Muscle of arm (tissue), 12 donors: ENCODE results near the gene ARHGEF11. TPM values are rescaled to one million over a fixed set of nuclear protein-coding genes. Genes with fewer than 3 reads are reported as not detected.

ENCODE experiments used
- DNase-seq: peaks from one replicate; pipeline ENCODE4 v3.0.0-alpha.2; 2013
- polyA plus RNA-seq, 12 donors: library from polyadenylated mRNA; unstranded; fragments of 120-200 nt; gene quantifications; one replicate each; pipeline ENCODE4 v1.2.1, GENCODE V29; 2013; ENCODE audit not compliant: insufficient read length in 12 of 12

The ARHGEF11 gene
- polyA plus RNA-seq, 12 donors: 18.3 to 29.1 (median 20.6) TPM; not detected in 1

DNA sequence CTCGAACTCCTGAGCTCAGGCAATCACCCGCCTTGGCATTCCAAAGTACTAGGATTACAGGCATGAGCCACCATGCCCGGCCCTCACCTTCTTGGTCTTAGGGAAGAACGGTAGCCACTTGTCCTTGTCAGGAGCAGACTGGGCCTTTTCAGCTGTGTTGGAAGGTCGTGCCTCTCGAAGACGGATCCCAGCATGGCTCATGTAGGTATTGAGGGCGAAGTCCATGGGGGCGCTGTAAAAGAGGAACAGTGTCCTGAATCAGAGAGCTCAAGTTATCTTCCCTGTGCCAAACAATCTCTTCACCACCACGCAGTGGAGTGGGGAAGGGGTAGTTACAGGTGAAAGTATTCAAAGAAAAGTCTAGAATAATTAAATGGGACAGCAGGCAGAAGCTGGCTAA, 89.2 kb downstream of the ARHGEF11 start:
- no peak for DNase-seq

- DNase-seq: no peak
Observed at GRCh38 chr1:156953571-156953970, 92.0 kb downstream of the ARHGEF11 start.

DNA sequence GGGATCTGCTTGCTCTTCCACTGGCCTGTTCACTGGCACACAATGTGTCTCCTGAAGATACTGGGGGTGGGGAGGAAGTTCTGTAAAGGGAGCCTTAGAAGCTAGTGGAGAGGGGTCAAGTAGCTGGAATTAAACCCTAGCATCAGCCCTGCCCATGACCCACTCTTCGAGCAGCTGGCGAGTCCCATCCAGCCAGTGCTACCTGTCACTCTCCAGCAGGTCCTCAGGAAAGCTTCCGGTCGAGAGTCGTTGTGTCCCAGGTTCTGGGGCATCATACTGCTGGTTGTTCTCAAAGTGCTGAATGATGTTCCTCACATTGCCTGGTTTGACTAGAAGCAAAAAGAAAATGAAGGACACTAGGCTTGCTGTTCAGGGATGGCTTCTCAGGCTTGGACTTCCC, 94.2 kb downstream of the ARHGEF11 start:
- DNase-seq: no peak

DNA sequence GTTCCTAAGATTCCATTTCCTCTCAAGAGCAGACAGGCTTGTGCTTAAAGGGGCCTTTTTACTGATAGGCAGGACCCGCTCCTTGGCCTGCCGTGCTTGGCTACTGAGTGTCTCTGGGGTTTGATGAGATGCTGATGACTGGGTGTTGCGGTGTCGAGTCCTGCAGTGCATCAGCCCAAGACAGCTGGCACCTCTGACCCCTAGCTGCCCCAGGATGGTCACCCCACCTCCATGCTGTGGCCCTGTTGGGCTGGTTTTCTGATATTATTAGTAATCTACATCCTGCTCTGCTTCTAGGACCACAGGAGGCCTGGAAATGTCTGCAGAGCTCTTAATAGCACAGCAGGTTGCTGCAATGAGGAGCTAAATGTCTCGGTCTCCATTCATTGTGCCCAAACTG, 96.4 kb downstream of the ARHGEF11 start:
- DNase-seq: no peak

- DNase-seq: no peak
Observed at GRCh38 chr1:156948708-156949107, 96.8 kb downstream of the ARHGEF11 start.

GRCh38 chr1:156947818-156948525, 97.6 kb downstream of the ARHGEF11 start:
- DNase-seq: no peak

DNA sequence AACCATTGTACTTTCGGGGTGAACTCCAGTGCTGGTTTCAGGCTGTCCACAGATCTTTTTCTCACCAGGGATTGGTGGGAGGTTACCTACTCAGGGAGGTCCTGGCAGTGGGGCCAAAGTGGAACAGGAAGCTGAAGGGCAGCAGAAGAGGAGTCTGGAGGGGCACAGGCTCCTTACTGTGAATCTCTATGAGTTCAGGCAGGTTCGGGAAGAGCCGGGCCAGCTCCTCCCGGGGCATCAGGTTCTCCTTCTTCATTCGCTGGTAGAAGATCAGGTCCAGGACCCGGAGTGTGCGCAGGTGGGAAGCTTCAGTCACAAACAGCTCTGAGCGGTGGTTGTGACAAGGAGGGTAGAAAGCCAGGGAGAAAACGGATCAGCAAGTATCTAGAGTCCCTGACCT, 98.4 kb downstream of the ARHGEF11 start:
- no peak for DNase-seq

DNA sequence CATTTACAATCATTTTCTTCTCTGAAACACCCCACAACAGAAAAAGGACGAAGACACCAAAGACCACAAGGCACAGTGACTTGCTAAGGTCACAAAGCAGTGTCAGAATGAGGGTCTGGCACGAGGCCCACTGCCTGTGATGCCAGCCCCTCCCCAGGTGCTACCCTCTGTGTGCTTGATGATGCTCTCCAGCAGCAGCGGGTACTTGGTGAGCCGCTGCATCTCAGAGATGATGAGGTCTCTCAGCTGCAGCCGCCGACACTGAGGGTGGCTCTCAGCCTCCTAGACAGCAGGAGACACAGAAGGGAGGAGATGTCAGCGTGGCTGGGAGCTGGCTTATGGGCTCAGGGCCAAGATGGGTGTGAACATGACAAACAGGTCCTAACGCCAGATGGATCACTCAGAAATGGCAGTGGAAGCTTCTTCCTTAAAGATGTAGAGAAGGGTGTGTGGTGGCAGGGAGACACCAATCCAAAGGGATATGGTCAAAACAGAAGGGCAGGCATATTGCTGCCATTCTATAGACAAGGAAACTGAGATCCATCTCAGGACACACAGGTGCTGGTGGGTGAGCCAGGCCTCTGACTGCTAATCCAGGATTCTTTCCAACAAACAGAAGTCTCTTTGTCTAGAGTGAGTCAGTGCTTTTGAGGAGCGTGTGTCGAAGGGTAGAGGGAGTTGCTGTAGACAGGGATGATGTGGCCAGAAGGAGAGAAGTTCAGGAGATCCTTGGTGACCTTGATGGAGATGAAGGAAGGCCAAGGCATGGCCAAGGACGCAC, 99.5 kb downstream of the ARHGEF11 start:
- DNase-seq: no peak

DNA sequence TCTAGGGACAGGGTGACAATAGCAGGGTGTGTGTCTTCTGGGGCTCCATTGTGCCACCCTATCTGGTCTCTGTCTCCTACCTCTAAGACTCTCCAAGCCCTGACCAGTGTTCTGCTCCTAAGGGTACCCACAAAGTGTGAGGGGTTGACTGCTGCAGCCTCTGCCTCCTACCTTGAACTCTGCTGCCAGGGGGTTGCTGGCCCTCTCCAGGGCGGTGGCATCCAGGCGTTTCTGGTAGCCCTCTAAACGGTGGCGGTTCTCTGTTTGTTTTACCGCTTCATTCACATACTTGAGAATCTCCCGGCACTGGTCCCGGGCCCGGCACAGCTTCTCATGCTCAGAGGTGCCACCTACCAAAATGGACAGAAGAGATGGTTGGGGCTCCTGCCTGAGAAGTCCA, 100.7 kb downstream of the ARHGEF11 start:
- DNase-seq: no peak

GRCh38 chr1:156944268-156944667, 101.3 kb downstream of the ARHGEF11 start:
- DNase-seq: no peak

DNA sequence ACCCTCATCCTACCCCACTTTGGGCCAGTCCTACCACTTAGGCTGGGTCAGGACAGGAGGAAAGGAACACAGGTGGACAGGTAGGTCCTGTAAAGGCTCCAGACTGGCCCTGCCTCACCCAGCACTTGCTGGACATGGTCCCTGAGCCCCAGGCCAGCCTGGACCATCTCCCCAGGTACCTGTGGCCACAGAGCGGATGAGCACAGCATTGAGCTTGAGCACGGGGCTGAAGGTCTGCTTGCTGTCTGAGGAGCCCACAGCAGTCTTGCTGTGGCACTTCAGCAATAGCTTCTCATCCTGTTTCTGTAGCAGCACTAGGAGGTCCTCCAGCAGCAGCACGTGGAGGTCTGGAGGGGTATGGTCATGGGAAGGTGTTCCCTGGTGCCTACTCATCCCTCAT, 101.8 kb downstream of the ARHGEF11 start:
- no peak for DNase-seq

DNA sequence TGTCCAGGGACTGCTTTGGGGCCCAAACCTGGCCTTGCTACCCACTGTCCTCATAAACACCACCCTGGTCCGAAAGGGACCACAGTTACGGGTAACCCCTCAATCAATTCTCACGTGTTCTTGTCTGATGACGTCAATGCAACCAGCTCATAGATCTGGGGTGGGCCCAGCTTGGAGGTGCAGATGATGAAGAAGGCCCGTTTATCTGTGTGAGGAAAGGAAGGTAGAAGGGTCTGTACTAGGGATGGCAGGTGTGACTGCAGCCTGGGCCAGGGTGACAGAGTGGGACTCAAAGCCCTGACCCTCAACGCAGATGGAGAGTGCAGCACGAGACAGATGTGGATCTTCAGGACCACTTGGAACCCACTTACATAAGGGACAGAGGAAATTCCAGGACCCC, 103.0 kb downstream of the ARHGEF11 start:
- no peak for DNase-seq

- DNase-seq: no peak
Observed at GRCh38 chr1:156942176-156942575, 103.4 kb downstream of the ARHGEF11 start.

DNA sequence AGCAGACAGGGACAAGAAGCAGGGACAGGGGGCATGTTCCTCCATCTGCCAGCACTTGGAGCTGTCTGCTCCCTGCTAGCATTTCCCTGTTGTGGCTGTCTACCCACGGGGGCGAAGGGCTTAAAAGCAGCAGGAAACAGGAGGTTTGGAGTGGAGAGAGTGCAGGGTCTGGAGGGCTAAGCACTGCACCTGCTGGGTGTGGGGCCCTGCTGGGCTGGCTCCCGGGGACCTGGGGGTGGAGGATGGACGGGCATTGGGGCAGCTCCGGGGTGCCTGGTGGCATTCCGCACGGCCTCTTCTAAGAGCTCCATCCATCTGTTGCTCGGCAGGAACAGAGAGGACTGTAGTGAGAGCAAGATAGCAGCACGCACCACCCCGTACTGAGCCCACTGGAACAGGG, 103.9 kb downstream of the ARHGEF11 start:
- no peak for DNase-seq

DNA sequence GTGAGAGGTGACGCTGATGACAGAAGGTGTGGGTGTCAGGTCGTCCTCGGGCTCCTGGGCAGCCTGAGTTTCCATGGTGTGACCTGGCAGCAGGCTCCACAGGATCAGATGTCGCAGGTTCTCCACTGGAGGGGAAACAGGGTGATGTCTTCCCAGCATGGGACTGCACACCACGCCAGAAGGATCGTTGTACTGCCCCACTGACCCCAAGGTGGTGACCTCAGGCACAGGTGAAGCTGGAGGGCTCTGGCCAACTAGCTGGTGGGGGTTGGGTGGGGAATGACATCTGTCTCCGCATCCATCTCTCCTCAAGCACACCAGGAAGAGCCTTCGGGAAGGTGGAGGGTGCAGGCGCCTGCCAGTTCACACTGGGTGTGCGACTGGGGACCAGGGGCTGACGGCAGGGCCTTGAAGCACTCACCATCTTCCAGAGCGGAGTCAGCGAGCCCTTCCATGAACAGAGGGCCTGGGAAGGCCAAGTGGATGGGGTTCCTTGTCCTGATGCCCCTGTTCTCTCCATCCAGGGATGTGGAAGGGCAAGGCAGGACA, 105.7 kb downstream of the ARHGEF11 start:
- DNase-seq: no peak

DNA sequence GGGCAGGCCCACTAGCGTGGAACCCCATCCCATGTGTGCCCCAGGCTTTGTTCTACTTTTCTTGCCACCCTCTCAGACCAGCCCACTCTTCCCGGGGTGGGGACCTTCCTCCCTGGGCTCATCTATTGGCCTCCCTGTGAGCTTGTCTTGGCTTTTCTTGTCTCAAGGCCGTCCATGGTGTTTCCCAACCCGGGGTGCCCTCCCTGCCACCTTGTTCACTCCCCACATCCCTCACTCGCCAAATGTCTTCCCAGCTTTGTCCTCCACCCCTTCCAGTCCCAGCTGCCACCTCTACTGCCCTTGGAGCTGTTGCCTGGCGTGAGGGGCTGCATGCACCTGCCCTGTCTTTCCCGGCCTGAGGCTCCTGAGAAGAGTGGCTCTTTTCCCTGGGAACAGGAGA, 106.7 kb downstream of the ARHGEF11 start:
- DNase-seq: no peak

DNA sequence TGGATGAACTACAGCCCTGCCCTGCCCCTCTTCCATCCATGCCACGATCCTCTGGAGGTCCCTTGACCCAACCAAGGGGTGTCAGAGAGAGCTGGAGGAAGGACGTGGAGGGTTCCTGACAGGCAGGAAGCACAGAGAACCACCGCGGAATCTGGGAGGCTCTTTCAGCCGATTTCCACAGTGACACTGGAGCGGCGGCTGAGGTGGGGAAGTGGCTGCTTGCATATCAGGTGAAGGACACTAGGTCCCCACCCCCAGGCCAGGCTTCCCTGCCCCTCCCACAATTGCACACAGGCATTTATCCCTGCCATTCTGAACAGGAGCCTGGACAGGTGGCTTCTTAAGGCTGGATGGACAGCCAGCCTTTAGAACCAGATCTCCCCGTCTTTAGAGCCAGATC, 107.7 kb downstream of the ARHGEF11 start:
- DNase-seq: no peak

DNA sequence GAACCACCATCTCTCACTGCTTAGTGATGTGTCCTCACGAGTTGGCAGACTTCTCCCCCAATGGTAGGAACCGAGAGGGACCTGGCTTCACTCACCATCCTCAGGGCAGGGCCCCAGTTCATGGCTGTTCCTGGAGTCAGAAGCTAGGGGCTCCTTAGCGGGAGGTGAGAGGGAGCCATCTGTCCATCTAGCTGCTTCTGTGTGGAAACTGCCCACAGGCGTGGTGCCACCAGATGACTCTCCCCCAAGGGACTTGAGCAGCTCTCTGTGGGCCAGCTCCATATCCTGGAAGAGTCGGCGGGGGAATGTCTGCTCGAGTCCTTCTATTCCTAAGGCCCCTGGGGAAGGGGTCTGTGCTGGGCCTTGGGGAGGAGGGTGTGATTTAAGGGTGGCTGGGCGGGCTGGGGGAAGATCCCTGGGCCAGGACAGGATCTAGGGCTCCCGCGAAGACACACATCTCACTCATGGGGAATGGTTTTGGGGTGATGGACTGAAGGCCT, 108.8 kb downstream of the ARHGEF11 start:
- DNase-seq: no peak

- no peak for DNase-seq
Observed at GRCh38 chr1:156936191-156936590, 109.4 kb downstream of the ARHGEF11 start.

DNA sequence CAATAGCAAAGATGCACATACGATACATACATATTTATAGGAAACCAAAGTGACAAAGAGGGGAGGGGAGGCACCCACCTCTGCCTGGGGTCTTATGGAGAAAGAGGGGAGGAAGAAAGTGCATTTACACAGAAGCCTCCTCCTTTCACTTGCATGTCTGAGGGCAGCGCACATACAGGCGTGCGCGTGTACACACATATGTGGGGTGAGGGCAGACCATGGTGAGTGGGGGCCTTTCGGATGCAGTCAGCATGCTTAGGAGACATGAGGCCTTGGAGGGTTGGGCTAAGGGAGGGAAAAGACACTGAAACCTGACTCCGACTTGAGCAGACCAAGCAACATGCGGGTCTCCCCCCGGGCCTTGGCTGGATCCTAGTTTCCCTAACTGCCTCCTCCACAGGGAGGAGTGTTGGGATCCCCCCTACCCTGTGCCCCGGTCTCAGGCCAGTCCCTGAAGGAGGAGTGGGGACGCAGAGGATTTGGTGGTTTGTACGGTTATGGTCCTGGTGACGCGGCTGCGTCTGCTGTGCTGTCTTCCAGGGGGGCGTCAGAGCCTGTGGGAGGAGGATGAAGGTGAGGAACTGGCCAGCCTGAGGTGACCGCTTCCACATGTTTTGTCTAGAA, 109.9 kb downstream of the ARHGEF11 start:
- DNase-seq: no peak

- no peak for DNase-seq
Observed at GRCh38 chr1:156933136-156933535, 112.4 kb downstream of the ARHGEF11 start.

- no peak for DNase-seq
Observed at GRCh38 chr1:156931974-156932710, 113.4 kb downstream of the ARHGEF11 start.
